Measurements from ENCODE around the gene OPALIN.

- TF ChIP-seq, protein P1, sequence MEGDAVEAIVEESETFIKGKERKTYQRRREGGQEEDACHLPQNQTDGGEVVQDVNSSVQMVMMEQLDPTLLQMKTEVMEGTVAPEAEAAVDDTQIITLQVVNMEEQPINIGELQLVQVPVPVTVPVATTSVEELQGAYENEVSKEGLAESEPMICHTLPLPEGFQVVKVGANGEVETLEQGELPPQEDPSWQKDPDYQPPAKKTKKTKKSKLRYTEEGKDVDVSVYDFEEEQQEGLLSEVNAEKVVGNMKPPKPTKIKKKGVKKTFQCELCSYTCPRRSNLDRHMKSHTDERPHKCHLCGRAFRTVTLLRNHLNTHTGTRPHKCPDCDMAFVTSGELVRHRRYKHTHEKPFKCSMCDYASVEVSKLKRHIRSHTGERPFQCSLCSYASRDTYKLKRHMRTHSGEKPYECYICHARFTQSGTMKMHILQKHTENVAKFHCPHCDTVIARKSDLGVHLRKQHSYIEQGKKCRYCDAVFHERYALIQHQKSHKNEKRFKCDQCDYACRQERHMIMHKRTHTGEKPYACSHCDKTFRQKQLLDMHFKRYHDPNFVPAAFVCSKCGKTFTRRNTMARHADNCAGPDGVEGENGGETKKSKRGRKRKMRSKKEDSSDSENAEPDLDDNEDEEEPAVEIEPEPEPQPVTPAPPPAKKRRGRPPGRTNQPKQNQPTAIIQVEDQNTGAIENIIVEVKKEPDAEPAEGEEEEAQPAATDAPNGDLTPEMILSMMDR (IDR thresholded peaks at IDR 0.05) = peak; percentile 44
- TF ChIP-seq EZH2 (IDR thresholded peaks at IDR 0.05; ENCODE audit: borderline replicate concordance, insufficient read depth, low read depth, low read length, poor library complexity, severe bottlenecking) = no peak
Observed at GRCh38 chr10:96334616-96335526, 23.9 kb downstream of the OPALIN start.
